GM21381 (cell line): Measurements from ENCODE around the gene BMAL1.
A peak's percentile ranks its signal among the peaks of the same experiment; 100 is the strongest.
"Not testable (repeated sequence)": the region's sequence is repeated elsewhere in the genome, so short reads cannot be mapped to it uniquely, and the experiment has no call there.

Source experiments
- ATAC-seq: cut with Tn5 transposase; IDR thresholded peaks from one replicate; pipeline ENCODE4 v1.9.1; 2021; ENCODE audit warnings: mild to moderate bottlenecking, moderate library complexity; ENCODE audit not compliant: unreplicated experiment

Gene BMAL1

DNA sequence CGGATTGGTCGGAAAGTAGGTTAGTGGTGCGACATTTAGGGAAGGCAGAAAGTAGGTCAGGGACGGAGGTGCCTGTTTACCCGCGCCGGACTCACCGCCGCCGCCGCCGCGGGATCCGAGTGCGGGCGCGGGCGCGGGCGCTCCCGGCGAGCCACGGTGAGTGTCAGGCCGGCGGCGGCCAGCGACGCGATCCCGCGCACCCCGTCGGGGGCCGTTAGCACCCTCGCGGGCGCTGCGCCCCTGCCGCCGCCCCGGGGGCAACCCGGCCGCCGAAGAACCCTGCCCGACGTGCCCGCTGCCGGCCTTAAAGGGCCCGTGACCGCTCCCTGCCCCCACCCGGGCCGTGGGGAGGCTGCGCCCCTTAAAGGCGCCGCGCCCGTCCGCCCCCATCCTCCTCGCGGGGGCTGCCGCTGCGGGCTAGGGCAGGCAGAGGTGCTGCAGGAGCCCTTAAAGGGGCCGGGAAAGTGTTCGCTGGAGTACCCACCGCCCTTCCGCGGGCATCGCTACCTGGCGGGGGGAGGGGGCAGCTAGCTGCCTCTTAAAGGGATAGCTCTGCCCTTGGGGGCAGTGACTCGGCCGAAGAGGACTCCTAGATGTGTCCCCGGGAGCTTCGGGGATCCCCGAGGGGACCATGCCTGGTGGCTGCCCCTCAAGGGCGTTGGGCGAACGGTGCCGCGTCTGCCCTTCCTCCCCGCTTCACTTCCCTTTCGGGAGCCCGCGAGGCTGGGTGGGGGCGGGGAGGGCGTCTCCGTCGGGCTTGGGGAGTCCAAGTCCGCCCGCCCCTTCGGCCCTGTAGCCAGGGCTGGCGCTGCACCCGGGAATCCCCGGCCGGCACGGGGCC is at the start of gene BMAL1:
Gene BMAL1 (plus strand): TSS at position 23 of the 841 bp plus-strand sequence. CDS start 76,519 bp downstream, outside the sequence.
- ATAC-seq = peak; percentile 27

DNA sequence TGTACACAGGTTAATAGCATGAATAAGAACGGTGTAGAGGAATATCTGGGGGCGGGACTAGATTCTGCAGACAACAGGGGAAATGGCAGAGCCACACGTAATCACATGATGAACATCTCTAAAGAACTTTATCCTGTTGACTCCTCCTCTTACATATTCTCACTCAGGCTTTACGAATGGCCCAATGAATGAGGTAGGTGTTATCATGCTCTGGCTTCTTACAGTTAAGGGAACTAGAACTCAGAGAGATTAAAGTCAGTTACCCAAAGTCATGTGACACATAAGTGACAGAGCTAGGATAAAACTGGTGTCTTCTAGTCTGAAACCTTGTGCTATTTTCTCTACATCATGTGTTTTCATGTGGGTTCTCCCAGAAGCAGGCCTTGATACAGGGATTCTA is 49.0 kb upstream of the BMAL1 start:
- ATAC-seq = no peak

DNA sequence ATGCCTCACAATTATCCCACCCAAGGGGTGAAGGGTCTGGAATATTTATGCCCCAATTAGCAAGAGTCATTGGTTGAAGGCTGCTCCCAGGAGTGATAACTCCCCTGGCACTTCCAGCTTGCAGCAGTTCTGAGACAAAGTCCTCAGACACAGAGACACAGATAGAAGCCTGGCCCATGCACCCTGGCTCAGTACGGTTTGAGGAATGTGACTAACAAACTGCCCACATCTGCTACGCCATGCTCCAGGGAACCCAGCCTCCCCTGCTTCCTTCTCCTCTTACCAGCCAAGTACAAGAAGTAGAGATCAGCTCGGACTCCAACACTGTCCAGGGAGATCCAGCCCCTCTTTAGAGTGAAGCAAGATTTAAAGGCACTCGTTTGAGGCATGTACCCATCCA is 48.5 kb upstream of the BMAL1 start:
- no peak for ATAC-seq

DNA sequence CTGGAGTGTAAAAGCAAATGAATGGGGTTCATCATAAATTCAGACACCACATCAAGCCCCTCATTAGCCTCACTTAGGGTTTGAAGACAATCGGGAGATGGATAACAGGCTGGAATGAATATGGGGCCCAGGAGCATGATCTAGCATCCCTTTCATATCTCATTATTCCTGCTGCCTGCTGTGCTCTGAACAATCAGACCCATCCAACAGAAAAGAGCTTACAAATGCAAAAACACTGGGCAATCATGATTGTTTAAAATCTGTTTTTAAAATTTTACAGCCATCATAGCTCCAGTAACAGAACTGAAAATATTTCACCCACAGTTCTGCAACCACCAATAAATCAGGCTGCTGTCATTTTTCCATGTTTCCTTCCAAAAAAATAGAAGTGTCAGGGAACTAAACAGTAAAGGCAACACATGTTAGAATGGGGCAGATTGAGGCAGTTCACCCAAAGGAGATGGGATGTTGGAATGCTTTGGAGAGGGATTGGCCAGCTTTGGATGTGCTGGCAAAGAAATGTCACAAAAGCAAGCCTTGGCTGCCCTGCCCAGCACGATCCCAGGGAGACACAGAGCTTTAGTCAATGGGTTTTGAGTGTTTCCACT is 47.8 kb upstream of the BMAL1 start:
- no peak for ATAC-seq

DNA sequence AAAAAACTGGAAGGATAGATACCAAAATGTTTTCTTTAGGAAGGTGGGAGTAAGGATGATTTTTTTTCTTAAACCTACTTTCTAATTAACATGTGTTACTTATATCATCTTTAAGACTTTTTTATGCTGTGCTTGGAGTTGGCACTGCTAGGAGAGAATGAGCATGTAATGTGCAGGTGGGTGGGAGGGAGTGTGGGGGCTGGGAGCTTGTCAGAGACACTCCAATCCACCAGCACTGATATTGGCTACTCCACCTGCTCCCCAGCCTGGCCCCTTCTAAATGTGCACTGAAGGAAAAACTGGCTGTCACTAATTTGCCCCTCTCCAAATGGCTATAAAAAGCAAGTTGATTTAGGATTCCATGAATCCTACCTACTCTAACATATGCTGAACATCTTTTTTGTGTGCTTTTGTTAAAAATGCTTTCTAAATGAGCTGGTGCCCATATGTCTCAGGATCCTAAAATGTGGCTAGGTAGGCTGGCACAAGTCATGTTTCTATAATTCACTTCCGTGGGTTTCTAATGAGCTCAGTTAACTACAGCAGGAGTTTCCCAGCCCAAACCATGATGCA is 44.3 kb upstream of the BMAL1 start:
- ATAC-seq = no peak

DNA sequence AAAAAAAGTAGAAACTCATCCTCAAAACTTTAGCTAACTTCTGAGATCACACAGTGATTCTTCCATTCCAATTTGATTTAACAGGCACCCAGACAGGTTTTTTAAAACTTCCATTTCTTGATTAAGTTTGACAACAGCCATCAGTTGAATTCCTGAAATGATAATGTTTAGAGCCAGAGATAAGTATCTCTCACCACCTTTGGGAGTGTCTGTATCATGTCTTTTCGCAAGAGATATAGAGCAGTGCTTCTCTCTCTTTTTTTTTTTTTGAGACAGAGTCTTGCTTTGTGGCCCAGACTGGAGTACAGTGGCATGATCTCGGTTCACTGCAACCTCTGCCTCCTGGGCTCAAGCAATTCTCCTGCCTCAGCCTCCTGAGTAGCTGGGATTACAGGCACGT is 41.7 kb upstream of the BMAL1 start:
- no peak for ATAC-seq

DNA sequence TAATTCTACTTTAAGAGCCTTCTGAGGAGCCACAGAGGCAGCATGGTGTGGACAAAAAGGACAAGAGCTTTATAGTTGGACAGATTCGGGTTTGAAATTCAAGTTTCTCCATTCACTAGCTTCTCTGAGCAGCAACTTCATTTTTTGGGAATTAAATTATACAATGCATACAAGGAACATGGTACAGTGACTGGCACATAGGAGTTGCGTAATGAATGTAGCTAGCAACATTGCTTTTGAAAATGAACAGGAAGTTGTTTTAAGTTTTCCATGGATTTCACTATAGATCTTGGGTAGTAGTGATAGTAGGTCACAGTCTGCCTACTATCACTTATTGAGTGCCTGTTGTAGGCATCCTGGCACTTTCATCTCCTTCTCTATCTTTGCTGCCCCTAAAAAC is 41.0 kb upstream of the BMAL1 start:
- ATAC-seq = no peak

DNA sequence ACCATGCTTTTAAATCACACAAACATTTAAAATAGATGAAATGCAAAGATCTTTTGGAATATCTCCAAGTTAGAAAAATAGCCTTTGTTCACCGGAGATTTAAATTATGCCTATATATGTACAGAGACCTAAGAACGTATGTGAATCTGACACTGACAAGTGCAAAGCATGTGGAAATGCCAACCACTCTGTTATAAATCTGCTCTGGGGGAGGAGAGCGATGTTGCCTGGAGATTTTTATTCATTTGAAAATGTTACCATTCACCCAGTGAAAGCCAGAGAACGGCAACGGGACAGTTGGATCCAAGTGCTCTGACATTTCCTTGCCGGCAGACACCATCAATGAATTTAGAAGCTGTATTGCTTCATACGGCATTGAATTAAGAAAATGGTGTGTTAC is 39.8 kb upstream of the BMAL1 start:
- ATAC-seq = no peak

DNA sequence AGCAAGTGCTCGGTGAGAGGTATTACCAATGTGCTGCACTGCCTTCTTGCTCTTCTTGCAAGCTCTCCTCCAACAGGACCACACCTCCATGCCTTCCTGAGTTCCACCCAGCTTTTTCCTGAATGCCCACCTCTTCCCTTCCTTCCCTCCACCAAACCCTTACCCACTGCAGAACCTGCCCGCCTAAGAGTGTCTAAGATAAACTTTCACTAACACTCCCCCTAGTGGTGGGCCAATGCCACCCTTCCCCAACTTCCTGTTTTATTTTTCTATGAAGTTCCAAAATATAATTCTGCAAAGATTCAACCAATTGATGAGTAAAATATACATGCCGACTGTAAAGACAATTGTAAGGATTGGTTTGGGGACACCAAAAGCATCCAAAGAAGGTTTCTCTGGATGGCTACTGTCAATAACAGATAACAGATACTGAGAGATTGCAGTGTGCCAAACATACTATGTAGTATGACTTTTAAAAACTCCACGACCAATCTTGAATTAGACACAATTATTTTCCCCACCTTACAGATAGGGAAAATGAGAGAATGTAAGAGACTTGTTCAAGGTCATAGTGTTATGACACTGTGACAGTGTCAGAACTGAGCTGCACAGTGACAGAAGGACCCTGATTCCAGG is 38.6 kb upstream of the BMAL1 start:
- peak; percentile 61 for ATAC-seq

DNA sequence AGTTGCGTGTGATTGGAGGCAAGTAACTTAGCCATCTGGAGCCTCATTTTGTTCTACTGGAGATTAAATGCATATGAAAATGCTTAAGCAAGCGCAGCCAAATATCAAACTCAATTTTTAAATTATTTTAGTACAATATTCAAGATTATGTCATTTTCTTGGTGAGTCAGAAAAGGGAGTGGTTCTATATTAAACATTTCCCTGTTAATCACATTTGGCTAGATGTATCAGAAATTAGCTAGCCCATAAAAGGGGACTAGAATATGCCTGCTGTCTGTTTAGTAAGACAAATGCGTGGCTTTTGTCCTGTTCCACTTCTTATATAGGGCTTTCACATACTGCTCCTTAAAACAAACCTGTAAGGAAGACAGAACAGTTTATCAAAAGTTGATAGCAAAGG is 35.0 kb upstream of the BMAL1 start:
- no peak for ATAC-seq

DNA sequence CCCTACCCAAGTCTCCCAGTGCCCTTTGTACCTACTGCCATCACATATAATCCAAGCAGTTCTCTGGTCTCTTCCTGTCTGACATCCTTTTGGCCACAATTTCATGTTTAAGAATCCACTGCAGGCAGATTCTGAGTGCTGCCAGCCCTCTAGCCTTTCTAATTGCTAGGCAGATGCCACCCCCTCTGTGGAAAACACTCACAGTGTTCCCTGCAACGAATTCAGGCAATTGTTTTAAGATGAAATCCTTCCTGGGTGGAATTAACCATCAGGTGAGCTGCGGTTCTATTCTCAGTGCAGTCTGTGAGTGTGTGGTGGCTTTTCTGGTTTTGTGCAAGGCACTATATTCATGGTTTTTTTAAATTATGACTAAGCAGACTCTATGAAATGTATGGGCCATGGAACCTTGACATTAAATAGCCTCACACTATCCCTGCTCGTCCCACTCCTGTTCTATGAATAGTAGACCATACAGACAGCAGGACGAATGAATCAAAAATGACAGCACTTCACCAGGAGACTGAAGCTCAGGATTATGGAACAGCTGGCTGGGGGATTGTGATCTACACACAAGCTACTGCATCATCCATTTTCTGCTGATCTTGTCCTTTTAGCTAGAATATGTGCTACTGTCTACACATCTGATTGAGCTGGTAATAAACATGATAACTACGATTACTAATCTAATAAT is 29.8 kb upstream of the BMAL1 start:
- no peak for ATAC-seq

DNA sequence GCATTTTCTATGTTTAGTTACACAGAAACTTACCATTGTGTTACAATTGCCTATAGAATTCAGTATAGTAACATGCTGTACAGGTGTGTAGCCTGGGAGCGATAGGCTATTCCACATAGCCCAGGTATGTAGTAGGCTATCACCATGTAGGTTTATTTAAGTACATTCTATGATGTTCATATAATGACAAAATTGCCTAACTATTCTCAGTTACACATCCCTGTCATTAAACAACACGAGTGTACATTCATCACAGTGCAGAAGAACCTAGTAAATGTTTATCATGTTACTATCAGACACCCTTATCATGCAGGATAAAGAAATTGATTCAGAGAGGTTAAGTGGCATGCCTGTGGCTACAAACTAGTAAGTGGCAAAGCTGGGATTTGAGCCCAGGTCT is 28.4 kb upstream of the BMAL1 start:
- ATAC-seq = no peak

DNA sequence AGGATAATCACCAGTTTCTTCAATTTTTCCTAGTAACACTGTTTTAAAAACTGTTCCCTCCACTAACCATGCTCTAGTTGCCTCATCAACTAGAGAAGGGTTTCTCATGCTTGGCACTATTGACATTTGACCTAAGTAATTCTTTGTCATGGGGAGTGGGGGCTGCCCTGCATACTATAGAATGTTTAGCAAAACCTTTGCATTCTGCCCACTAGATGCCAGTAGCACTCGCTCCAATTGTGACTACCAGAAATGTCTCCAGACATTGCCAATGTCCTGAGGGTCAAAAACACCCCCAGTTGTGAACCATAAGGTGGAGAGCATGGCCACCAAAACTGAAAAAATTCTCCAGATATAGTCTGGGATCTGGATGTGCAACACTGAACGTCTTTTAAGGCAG is 27.6 kb upstream of the BMAL1 start:
- no peak for ATAC-seq

DNA sequence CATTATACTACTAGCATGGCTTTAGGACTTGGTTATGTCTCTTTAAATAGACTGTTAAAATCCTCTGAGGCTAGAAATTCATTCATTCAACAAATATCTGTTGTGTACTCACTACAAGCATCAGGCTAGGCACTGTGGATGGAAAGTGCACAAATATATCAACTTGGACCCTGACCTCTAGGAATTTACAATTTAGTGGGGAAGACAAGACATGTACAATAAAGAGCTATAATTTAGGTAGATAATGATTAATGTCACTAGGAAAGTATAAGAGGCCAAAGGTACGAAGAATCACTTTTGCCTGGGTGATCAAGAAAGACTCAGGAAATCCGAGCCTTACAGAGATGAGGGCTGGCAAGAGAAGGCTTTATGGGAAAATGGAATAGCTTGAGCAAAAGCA is 25.6 kb upstream of the BMAL1 start:
- ATAC-seq = no peak

DNA sequence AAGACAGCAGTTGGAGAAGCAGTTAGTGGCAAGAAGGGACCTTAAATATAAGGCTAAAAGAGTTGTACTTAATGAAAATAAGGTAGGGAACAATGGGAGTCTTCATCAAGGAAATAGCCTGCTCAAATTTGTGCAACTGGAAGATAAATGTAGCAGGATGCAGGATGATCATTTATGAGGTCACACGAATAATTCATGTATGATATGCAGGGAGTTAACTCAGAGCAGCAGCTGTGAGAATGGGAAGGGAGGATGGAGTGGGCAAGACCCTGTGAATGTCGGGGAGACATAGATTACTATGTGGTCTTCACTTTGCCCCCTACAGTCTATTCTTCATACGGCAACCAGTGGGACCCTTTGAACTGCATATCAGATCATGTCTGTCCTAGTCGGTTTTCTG is 25.2 kb upstream of the BMAL1 start:
- ATAC-seq = no peak

DNA sequence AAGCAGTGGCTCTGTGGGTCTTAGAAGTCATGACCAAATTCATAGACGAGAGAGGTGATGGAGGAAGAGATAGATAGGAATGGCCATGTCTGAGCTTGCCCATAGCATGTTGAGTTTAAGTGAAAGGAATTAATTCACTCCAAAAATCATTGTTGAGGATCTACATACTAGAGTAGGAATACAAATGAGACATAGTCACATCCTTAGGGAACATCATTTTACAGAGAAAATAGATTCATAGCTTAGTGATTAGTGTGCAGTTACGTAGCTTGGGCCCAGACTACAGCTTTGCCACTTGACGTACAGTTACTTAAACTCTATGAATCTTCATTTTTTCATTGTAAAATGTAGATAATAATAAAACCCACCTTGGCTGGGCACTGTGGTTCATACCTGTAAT is 21.4 kb upstream of the BMAL1 start:
- ATAC-seq = no peak

DNA sequence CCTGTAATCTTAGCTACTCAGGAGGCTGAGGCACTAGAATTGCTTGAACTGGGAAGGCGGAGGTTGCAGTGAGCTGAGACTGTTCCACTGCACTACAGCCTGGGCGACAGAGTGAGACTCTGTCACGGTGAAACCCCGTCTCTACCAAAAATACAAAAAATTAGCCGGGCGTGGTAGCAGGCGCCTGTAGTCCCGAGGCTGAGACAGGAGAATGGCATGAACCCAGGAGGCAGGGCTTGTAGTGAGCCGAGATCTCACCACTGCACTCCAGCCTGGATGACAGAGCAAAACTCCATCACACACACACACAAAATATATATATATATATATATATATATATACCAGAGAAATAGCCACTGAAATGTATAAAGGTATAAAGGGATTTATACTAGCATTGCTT is 19.5 kb upstream of the BMAL1 start:
- ATAC-seq = not testable (repeated sequence)

DNA sequence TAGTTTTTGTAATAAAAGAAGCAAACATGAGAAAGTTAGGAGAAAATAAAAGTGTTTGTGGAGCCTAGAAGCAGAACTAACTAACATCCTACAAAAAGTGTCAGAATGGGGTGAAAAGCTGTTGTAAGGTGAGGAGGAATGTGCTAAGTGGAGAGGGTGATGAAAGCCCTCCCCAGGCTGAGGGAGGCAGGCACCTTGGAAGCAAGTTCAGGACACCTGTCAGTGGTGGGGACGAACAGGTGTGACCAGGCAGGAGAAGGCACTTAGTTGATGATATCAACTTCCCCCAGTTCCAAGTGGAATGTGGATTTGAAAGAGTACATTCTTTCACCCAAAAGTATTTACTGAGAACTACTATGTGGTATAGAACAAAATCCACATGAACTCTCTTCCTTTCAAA is 18.7 kb upstream of the BMAL1 start:
- ATAC-seq = no peak

DNA sequence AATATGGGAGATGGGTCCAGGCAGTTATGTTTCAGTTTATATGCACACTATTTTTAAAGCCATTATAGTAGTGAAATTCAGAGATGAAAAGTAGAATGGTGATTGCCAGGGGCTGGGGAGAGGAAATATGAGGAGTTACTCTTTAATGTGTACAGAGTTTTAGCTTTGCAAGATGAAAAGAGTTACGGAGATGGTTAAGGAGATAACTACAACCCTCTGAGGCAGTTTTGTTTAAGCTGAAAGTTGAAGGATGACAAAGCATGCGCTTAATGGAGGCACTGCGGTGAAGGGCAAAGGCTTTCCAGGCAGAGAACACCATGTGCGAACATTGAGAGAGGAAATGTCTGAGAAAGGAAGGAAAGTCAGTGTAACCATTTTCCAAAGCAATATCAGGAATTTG is 18.2 kb upstream of the BMAL1 start:
- no peak for ATAC-seq

DNA sequence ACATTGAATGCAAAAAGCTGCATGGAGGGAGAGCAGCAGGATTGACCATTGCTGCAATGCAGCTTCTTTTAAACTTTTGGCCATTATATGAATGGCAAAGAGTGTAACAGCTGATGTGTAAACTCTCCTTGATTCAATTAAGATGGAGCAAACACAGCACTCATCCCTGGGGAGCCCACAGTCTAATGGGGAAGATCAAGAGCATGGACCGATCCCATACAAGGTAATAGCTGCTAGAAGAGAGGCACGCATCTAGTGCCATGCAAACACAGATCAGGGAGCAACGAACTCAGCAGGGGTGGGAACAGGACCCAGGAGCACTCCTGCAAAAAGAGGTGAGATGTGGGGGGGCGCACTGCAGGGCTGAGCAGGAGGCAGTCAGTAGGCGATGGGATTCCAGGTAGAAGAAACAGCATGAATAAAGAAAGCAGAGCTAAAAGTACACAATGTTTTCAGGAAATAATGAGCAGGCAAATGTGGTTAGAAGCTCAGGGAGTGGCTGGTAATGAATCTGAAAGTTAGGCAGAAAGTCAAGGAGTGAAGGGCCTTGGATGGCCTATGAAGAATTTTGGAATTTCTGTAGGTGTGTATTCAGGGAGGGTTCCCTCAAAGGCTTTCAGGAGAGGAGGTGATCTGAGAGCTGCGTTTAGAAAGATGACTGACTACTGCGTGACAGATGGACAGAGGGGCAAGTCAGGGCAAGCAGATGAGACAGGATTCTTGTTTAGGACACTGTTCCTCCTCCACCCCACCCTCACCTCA is 17.2 kb upstream of the BMAL1 start:
- ATAC-seq = no peak
